Measurements from ENCODE around the gene PRORP. TPM values are rescaled to one million over a fixed set of nuclear protein-coding genes. Genes with fewer than 3 reads are reported as not detected.

PRORP gene
- total and polyA plus RNA-seq, 2 of the 13 experiments (the other 11 are each of a cell fraction or from before 2014, with no cell fraction given) = 48.9 to 88.7 TPM

- Histone ChIP-seq H3K4me3 (replicated peaks in 1 of 3; ENCODE audit: insufficient read depth in 1 of 3, low read depth in 2 of 3, low read length in 3 of 3) (no peak overlapping the region), H3K36me3 (replicated peaks in 1 of 2; ENCODE audit: control insufficient read depth in 1 of 2, insufficient read depth in 2 of 2, low read length in 2 of 2) (peaks cover 7 to 16% of the 10 kb centered on the region in 2 experiments; a peak in 4 of 5 replicates), H3K79me2 (ENCODE audit: insufficient read depth, low read length) (no peaks in the 10 kb centered on the region), H3K27me3 (ENCODE audit: control insufficient read depth in 1 of 2, insufficient read depth in 2 of 2, low read length in 2 of 2) (no peaks in the 10 kb centered on the region), H3K4me1 (ENCODE audit: insufficient read depth, low read length) (peaks cover 13% of the 10 kb centered on the region), H3K4me2 (ENCODE audit: low read depth, low read length) (no peak overlapping the region), H3K9ac (ENCODE audit: insufficient read depth, low read depth, low read length) (no peak overlapping the region), H4K20me1 (ENCODE audit: insufficient read depth, low read length) (no peaks in the 10 kb centered on the region), H3K27ac (ENCODE audit: extremely low read length, insufficient read depth, low read length) (no peak overlapping the region), H2AFZ (ENCODE audit: low read length) (no peak overlapping the region), H3K9me3 (ENCODE audit: low read length) (no peaks in the 10 kb centered on the region)
- intact Hi-C loops (cut with micrococcal nuclease; ENCODE audit: unreplicated experiment) (no loop called here), in situ Hi-C loops (cut with HindIII; ENCODE audit: extremely low pct_ligation_motif_present, low pct_unique_long_range_greater_than_20kb) (no loop called here)
- ChIA-PET POLR2A (interaction anchor here (1.4 kb wide), 1 partner anchor 27 kb away, joined by 4 read pairs; the partner anchor contains the start of gene FAM177A1), CTCF (ENCODE audit: low intra/inter-chr PET ratio, low total read pairs) (no interaction called here)
- FAIRE-seq (no peak), DNase-seq (ENCODE audit: low spot score) (no peak), ATAC-seq (no peak)
- BruUV-seq (replicated peaks) = no TSS peak
- TF ChIP-seq MIXL1 (CRISPR knock-in tag; IDR thresholded peaks at IDR 0.05) (no peak), KMT2B (CRISPR knock-in tag; IDR thresholded peaks at IDR 0.05) (no peak), ZNF563 (CRISPR knock-in tag; IDR thresholded peaks at IDR 0.05) (no peak), KLF12 (CRISPR knock-in tag; IDR thresholded peaks at IDR 0.05; ENCODE audit: borderline replicate concordance) (no peak), ELF4 (CRISPR knock-in tag; IDR thresholded peaks at IDR 0.05; ENCODE audit: borderline replicate concordance) (no peak), ZNF570 (CRISPR knock-in tag; IDR thresholded peaks at IDR 0.05; ENCODE audit: borderline replicate concordance) (no peak), NR1H2 (CRISPR knock-in tag; IDR thresholded peaks at IDR 0.05; ENCODE audit: borderline replicate concordance, low read depth) (no peak), ZNF367 (CRISPR knock-in tag; IDR thresholded peaks at IDR 0.05; ENCODE audit: borderline replicate concordance) (no peak), MATR3 (CRISPR knock-in tag; IDR thresholded peaks at IDR 0.05) (no peak)
- TF ChIP-seq, protein P1, sequence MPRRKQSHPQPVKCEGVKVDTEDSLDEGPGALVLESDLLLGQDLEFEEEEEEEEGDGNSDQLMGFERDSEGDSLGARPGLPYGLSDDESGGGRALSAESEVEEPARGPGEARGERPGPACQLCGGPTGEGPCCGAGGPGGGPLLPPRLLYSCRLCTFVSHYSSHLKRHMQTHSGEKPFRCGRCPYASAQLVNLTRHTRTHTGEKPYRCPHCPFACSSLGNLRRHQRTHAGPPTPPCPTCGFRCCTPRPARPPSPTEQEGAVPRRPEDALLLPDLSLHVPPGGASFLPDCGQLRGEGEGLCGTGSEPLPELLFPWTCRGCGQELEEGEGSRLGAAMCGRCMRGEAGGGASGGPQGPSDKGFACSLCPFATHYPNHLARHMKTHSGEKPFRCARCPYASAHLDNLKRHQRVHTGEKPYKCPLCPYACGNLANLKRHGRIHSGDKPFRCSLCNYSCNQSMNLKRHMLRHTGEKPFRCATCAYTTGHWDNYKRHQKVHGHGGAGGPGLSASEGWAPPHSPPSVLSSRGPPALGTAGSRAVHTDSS (CRISPR knock-in tag; conservative IDR thresholded peaks at IDR 0.05) = no peak
- TF ChIP-seq, protein P2, sequence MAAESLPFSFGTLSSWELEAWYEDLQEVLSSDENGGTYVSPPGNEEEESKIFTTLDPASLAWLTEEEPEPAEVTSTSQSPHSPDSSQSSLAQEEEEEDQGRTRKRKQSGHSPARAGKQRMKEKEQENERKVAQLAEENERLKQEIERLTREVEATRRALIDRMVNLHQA (CRISPR knock-in tag; IDR thresholded peaks at IDR 0.05) = no peak
- TF ChIP-seq, protein P3, sequence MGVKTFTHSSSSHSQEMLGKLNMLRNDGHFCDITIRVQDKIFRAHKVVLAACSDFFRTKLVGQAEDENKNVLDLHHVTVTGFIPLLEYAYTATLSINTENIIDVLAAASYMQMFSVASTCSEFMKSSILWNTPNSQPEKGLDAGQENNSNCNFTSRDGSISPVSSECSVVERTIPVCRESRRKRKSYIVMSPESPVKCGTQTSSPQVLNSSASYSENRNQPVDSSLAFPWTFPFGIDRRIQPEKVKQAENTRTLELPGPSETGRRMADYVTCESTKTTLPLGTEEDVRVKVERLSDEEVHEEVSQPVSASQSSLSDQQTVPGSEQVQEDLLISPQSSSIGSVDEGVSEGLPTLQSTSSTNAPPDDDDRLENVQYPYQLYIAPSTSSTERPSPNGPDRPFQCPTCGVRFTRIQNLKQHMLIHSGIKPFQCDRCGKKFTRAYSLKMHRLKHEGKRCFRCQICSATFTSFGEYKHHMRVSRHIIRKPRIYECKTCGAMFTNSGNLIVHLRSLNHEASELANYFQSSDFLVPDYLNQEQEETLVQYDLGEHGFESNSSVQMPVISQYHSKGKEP (CRISPR knock-in tag; IDR thresholded peaks at IDR 0.05) = no peak
- TF ChIP-seq, protein P4, sequence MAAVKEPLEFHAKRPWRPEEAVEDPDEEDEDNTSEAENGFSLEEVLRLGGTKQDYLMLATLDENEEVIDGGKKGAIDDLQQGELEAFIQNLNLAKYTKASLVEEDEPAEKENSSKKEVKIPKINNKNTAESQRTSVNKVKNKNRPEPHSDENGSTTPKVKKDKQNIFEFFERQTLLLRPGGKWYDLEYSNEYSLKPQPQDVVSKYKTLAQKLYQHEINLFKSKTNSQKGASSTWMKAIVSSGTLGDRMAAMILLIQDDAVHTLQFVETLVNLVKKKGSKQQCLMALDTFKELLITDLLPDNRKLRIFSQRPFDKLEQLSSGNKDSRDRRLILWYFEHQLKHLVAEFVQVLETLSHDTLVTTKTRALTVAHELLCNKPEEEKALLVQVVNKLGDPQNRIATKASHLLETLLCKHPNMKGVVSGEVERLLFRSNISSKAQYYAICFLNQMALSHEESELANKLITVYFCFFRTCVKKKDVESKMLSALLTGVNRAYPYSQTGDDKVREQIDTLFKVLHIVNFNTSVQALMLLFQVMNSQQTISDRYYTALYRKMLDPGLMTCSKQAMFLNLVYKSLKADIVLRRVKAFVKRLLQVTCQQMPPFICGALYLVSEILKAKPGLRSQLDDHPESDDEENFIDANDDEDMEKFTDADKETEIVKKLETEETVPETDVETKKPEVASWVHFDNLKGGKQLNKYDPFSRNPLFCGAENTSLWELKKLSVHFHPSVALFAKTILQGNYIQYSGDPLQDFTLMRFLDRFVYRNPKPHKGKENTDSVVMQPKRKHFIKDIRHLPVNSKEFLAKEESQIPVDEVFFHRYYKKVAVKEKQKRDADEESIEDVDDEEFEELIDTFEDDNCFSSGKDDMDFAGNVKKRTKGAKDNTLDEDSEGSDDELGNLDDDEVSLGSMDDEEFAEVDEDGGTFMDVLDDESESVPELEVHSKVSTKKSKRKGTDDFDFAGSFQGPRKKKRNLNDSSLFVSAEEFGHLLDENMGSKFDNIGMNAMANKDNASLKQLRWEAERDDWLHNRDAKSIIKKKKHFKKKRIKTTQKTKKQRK (IDR thresholded peaks at IDR 0.05; ENCODE audit: low read length) = no peak
- TF ChIP-seq, protein P5, sequence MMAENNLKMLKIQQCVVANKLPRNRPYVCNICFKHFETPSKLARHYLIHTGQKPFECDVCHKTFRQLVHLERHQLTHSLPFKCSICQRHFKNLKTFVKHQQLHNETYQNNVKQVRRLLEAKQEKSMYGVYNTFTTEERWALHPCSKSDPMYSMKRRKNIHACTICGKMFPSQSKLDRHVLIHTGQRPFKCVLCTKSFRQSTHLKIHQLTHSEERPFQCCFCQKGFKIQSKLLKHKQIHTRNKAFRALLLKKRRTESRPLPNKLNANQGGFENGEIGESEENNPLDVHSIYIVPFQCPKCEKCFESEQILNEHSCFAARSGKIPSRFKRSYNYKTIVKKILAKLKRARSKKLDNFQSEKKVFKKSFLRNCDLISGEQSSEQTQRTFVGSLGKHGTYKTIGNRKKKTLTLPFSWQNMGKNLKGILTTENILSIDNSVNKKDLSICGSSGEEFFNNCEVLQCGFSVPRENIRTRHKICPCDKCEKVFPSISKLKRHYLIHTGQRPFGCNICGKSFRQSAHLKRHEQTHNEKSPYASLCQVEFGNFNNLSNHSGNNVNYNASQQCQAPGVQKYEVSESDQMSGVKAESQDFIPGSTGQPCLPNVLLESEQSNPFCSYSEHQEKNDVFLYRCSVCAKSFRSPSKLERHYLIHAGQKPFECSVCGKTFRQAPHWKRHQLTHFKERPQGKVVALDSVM (CRISPR knock-in tag; IDR thresholded peaks at IDR 0.05) = no peak
- 98% methylated on average over 1 of the region's 1 CpG for WGBS (ENCODE audit: low lambda C conversion rate)
Observed at GRCh38 chr14:35073486-35073885, 48.9 kb upstream of the PRORP start.

All from HepG2 (cell line).